ENCODE results near the gene SLC22A2.
"Not testable (repeated sequence)": the region's sequence is repeated elsewhere in the genome, so short reads cannot be mapped to it uniquely, and the experiment has no call there.

The SLC22A2 gene

GRCh38 chr6:160238278-160238711, 20.3 kb downstream of the SLC22A2 start:
- Histone ChIP-seq H2AFZ (ENCODE audit: low read length) (no peak overlapping the region), H2BK12ac (ENCODE audit: low read length) (no peak overlapping the region), H3K4ac (ENCODE audit: low read length) (no peak overlapping the region), H4K8ac (ENCODE audit: low read depth, low read length) (no peak overlapping the region), H3K9me3 (replicated peaks in 1 of 2; ENCODE audit: control insufficient read depth in 2 of 2, insufficient read depth in 1 of 2, low read depth in 1 of 2, low read length in 2 of 2) (no peaks in the 10 kb centered on the region), H2AK5ac (ENCODE audit: low read depth, low read length) (no peak overlapping the region), H2BK5ac (ENCODE audit: low read length) (no peak overlapping the region), H3K27me3 (ENCODE audit: control insufficient read depth in 3 of 3, insufficient read depth in 3 of 3, low read depth in 1 of 3, low read length in 3 of 3) (no peaks in the 10 kb centered on the region), H3K27ac (replicated peaks; ENCODE audit: low read length) (no peak overlapping the region), H3K79me1 (ENCODE audit: low read depth, low read length) (no peaks in the 10 kb centered on the region), H4K91ac (ENCODE audit: low read depth, low read length, poor library complexity) (no peak overlapping the region), H3K4me3 (ENCODE audit: low read length in 2 of 2) (no peak overlapping the region), H3K23ac (ENCODE audit: low read depth, low read length, poor library complexity) (no peak overlapping the region), H2BK15ac (ENCODE audit: low read length) (no peak overlapping the region), H3K36me3 (replicated peaks in 1 of 2; ENCODE audit: control insufficient read depth in 2 of 2, insufficient read depth in 2 of 2, low read length in 2 of 2) (no peaks in the 10 kb centered on the region), H2BK120ac (ENCODE audit: low read depth, low read length) (no peak overlapping the region), H3K14ac (ENCODE audit: low read length) (no peak overlapping the region), H3K4me1 (ENCODE audit: control insufficient read depth in 2 of 2, insufficient read depth in 1 of 2, low read depth in 1 of 2, low read length in 2 of 2) (peaks cover 0 to 1% of the 10 kb centered on the region in 2 donors), H3K18ac (ENCODE audit: low read length) (no peak overlapping the region), H3K9ac (ENCODE audit: low read depth, low read length, poor library complexity) (no peak overlapping the region), H3K4me2 (ENCODE audit: insufficient read depth, low read length, poor library complexity, severe bottlenecking) (no peak overlapping the region)
- no peak for DNase-seq (ENCODE audit: low spot score)
- no CpG with 5 or more reads among the region's 2 CpGs for WGBS, 2 donors (ENCODE audit: extremely low coverage in 2 of 2, insufficient read length in 2 of 2, insufficient replicate concordance in 1 of 2)

- H2AFZ ChIP-seq (ENCODE audit: low read length); H3K9ac ChIP-seq (ENCODE audit: low read depth, low read length, poor library complexity); H4K91ac ChIP-seq (ENCODE audit: low read depth, low read length, poor library complexity); H3K4me2 ChIP-seq (ENCODE audit: insufficient read depth, low read length, poor library complexity, severe bottlenecking); H2BK5ac ChIP-seq (ENCODE audit: low read length); H3K14ac ChIP-seq (ENCODE audit: low read length); H3K4ac ChIP-seq (ENCODE audit: low read length); H3K23ac ChIP-seq (ENCODE audit: low read depth, low read length, poor library complexity); H3K27ac ChIP-seq (replicated peaks; ENCODE audit: low read length); H3K18ac ChIP-seq (ENCODE audit: low read length); H4K8ac ChIP-seq (ENCODE audit: low read depth, low read length); H3K27me3 ChIP-seq (ENCODE audit: control insufficient read depth in 3 of 3, insufficient read depth in 3 of 3, low read depth in 1 of 3, low read length in 3 of 3); H3K79me1 ChIP-seq (ENCODE audit: low read depth, low read length); H2BK120ac ChIP-seq (ENCODE audit: low read depth, low read length); H3K9me3 ChIP-seq (replicated peaks in 1 of 2; ENCODE audit: control insufficient read depth in 2 of 2, insufficient read depth in 1 of 2, low read depth in 1 of 2, low read length in 2 of 2); H3K4me3 ChIP-seq (ENCODE audit: low read length in 2 of 2); DNase-seq (ENCODE audit: low spot score); H2BK12ac ChIP-seq (ENCODE audit: low read length); H3K4me1 ChIP-seq (ENCODE audit: control insufficient read depth in 2 of 2, insufficient read depth in 1 of 2, low read depth in 1 of 2, low read length in 2 of 2); H2AK5ac ChIP-seq (ENCODE audit: low read depth, low read length); H3K36me3 ChIP-seq (replicated peaks in 1 of 2; ENCODE audit: control insufficient read depth in 2 of 2, insufficient read depth in 2 of 2, low read length in 2 of 2); H2BK15ac ChIP-seq (ENCODE audit: low read length): not testable (repeated sequence)
- WGBS, 2 donors (ENCODE audit: extremely low coverage in 2 of 2, insufficient read length in 2 of 2, insufficient replicate concordance in 1 of 2), result no CpG with 5 or more reads among the region's 2 CpGs
These were observed 20.9 kb downstream of the SLC22A2 start for GRCh38 chr6:160237597-160238275.

- H3K27ac ChIP-seq (replicated peaks; ENCODE audit: low read length); H3K79me1 ChIP-seq (ENCODE audit: low read depth, low read length); H4K91ac ChIP-seq (ENCODE audit: low read depth, low read length, poor library complexity); H2AK5ac ChIP-seq (ENCODE audit: low read depth, low read length); H3K4ac ChIP-seq (ENCODE audit: low read length); H2AFZ ChIP-seq (ENCODE audit: low read length); H3K36me3 ChIP-seq (replicated peaks in 1 of 2; ENCODE audit: control insufficient read depth in 2 of 2, insufficient read depth in 2 of 2, low read length in 2 of 2); H3K27me3 ChIP-seq (ENCODE audit: control insufficient read depth in 3 of 3, insufficient read depth in 3 of 3, low read depth in 1 of 3, low read length in 3 of 3); H3K14ac ChIP-seq (ENCODE audit: low read length); H3K4me3 ChIP-seq (ENCODE audit: low read length in 2 of 2); H3K9ac ChIP-seq (ENCODE audit: low read depth, low read length, poor library complexity); H2BK15ac ChIP-seq (ENCODE audit: low read length); H3K9me3 ChIP-seq (replicated peaks in 1 of 2; ENCODE audit: control insufficient read depth in 2 of 2, insufficient read depth in 1 of 2, low read depth in 1 of 2, low read length in 2 of 2); H2BK120ac ChIP-seq (ENCODE audit: low read depth, low read length); H4K8ac ChIP-seq (ENCODE audit: low read depth, low read length); H3K23ac ChIP-seq (ENCODE audit: low read depth, low read length, poor library complexity); H3K18ac ChIP-seq (ENCODE audit: low read length); H3K4me1 ChIP-seq (ENCODE audit: control insufficient read depth in 2 of 2, insufficient read depth in 1 of 2, low read depth in 1 of 2, low read length in 2 of 2); H2BK5ac ChIP-seq (ENCODE audit: low read length); H3K4me2 ChIP-seq (ENCODE audit: insufficient read depth, low read length, poor library complexity, severe bottlenecking); H2BK12ac ChIP-seq (ENCODE audit: low read length); DNase-seq (ENCODE audit: low spot score): not testable (repeated sequence)
- WGBS, 2 donors (ENCODE audit: extremely low coverage in 2 of 2, insufficient read length in 2 of 2, insufficient replicate concordance in 1 of 2), result no CpG with 5 or more reads among the region's 2 CpGs
These were observed 22.3 kb downstream of the SLC22A2 start for GRCh38 chr6:160236235-160236872.

GRCh38 chr6:160233950-160234640, 24.5 kb downstream of the SLC22A2 start:
- H3K4ac ChIP-seq (ENCODE audit: low read length); H2BK120ac ChIP-seq (ENCODE audit: low read depth, low read length); H2AK5ac ChIP-seq (ENCODE audit: low read depth, low read length); H3K27me3 ChIP-seq (ENCODE audit: control insufficient read depth in 3 of 3, insufficient read depth in 3 of 3, low read depth in 1 of 3, low read length in 3 of 3); H3K18ac ChIP-seq (ENCODE audit: low read length); H3K9me3 ChIP-seq (replicated peaks in 1 of 2; ENCODE audit: control insufficient read depth in 2 of 2, insufficient read depth in 1 of 2, low read depth in 1 of 2, low read length in 2 of 2); H3K14ac ChIP-seq (ENCODE audit: low read length); H2BK15ac ChIP-seq (ENCODE audit: low read length); H3K79me1 ChIP-seq (ENCODE audit: low read depth, low read length); DNase-seq (ENCODE audit: low spot score); H3K4me3 ChIP-seq (ENCODE audit: low read length in 2 of 2); H4K91ac ChIP-seq (ENCODE audit: low read depth, low read length, poor library complexity); H4K8ac ChIP-seq (ENCODE audit: low read depth, low read length); H3K4me2 ChIP-seq (ENCODE audit: insufficient read depth, low read length, poor library complexity, severe bottlenecking); H3K9ac ChIP-seq (ENCODE audit: low read depth, low read length, poor library complexity); H3K27ac ChIP-seq (replicated peaks; ENCODE audit: low read length); H2BK12ac ChIP-seq (ENCODE audit: low read length); H2BK5ac ChIP-seq (ENCODE audit: low read length); H3K36me3 ChIP-seq (replicated peaks in 1 of 2; ENCODE audit: control insufficient read depth in 2 of 2, insufficient read depth in 2 of 2, low read length in 2 of 2); H2AFZ ChIP-seq (ENCODE audit: low read length); H3K4me1 ChIP-seq (ENCODE audit: control insufficient read depth in 2 of 2, insufficient read depth in 1 of 2, low read depth in 1 of 2, low read length in 2 of 2); H3K23ac ChIP-seq (ENCODE audit: low read depth, low read length, poor library complexity): not testable (repeated sequence)
- WGBS, 2 donors (ENCODE audit: extremely low coverage in 2 of 2, insufficient read length in 2 of 2, insufficient replicate concordance in 1 of 2), result no CpG with 5 or more reads among the region's 12 CpGs
